MM.1S (cell line): ENCODE results near the gene TTLL1.

ENCODE experiments used
- CTCF ChIP-seq: fragments of 300-600 bp; sonication (generic); IDR thresholded peaks from 2 replicates; pipeline ENCODE4 v1.5.1; 2016; ENCODE audit warnings: antibody characterized with exemption, low read length, mixed read lengths
- EZH2 ChIP-seq: fragments of 300-600 bp; sonication (generic); optimal IDR thresholded peaks from 2 replicates; pipeline ENCODE3; 2017; ENCODE audit warnings: low read depth, mild to moderate bottlenecking, antibody characterized with exemption, low read length, mixed read lengths
- EZH2phosphoT487 ChIP-seq: fragments of 300-600 bp; sonication (generic); IDR thresholded peaks from 2 replicates; pipeline ENCODE4 v1.6.1; 2018; ENCODE audit warnings: antibody characterized with exemption, low read length

- TF ChIP-seq CTCF (no peak), EZH2 (no peak), EZH2phosphoT487 (no peak)
These were observed 17.1 kb upstream of the TTLL1 start for GRCh38 chr22:43106302-43106701.
